Panc1 (cell line): ENCODE results near the gene MORF4L2.

Experiments used
- POLR2AphosphoS5 ChIP-seq: IDR thresholded peaks from 2 replicates; pipeline ENCODE4 v1.6.1; 2012; ENCODE audit warnings: mild to moderate bottlenecking, low read depth, low read length, moderate library complexity
- SIN3A ChIP-seq: IDR thresholded peaks from 2 replicates; pipeline ENCODE4 v1.6.1; 2012; ENCODE audit warnings: low read depth, mild to moderate bottlenecking, low read length, moderate library complexity, borderline replicate concordance; ENCODE audit not compliant: insufficient read depth
- TCF7L2 ChIP-seq: IDR thresholded peaks from 2 replicates; pipeline ENCODE4 v1.6.1; 2011; ENCODE audit warnings: mild to moderate bottlenecking, low read depth, low read length, inconsistent platforms
- TF ChIP-seq, protein P1 (sequence below): fragments of 450-650 bp; IDR thresholded peaks from 2 replicates; pipeline ENCODE4 v1.5.1; 2017; ENCODE audit warnings: mild to moderate bottlenecking
- TF ChIP-seq, protein P2 (sequence below), 2 experiments: IDR thresholded peaks; 2 replicates each; pipeline ENCODE4 v1.6.1; 2011 to 2012; ENCODE audit warnings: low read depth in 2 of 2, control low read depth in 1 of 2, low read length in 1 of 2, mild to moderate bottlenecking in 1 of 2, moderate library complexity in 1 of 2; ENCODE audit not compliant: insufficient read depth in 1 of 2

DNA sequence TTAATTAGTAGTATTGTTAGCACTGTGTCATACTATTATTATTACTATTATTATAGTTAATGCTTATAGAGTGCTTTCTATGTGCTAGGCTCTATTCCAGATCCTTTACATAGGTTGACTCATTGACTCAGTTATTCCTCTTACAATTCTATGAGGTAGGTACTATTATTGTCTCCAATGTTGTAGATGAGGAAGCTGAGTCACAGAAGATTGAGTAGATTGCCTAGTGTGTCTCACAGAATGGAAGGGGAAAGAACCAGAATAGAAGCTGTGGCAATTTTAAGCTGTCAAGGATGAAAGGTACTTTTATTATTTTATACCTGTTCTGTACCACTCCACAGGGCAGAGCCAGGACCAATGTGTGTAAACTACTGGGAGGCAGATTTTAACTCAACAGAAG is 59.6 kb downstream of the MORF4L2 start:
- TF ChIP-seq, protein P1, sequence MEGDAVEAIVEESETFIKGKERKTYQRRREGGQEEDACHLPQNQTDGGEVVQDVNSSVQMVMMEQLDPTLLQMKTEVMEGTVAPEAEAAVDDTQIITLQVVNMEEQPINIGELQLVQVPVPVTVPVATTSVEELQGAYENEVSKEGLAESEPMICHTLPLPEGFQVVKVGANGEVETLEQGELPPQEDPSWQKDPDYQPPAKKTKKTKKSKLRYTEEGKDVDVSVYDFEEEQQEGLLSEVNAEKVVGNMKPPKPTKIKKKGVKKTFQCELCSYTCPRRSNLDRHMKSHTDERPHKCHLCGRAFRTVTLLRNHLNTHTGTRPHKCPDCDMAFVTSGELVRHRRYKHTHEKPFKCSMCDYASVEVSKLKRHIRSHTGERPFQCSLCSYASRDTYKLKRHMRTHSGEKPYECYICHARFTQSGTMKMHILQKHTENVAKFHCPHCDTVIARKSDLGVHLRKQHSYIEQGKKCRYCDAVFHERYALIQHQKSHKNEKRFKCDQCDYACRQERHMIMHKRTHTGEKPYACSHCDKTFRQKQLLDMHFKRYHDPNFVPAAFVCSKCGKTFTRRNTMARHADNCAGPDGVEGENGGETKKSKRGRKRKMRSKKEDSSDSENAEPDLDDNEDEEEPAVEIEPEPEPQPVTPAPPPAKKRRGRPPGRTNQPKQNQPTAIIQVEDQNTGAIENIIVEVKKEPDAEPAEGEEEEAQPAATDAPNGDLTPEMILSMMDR, result no peak
- TF ChIP-seq, protein P2, sequence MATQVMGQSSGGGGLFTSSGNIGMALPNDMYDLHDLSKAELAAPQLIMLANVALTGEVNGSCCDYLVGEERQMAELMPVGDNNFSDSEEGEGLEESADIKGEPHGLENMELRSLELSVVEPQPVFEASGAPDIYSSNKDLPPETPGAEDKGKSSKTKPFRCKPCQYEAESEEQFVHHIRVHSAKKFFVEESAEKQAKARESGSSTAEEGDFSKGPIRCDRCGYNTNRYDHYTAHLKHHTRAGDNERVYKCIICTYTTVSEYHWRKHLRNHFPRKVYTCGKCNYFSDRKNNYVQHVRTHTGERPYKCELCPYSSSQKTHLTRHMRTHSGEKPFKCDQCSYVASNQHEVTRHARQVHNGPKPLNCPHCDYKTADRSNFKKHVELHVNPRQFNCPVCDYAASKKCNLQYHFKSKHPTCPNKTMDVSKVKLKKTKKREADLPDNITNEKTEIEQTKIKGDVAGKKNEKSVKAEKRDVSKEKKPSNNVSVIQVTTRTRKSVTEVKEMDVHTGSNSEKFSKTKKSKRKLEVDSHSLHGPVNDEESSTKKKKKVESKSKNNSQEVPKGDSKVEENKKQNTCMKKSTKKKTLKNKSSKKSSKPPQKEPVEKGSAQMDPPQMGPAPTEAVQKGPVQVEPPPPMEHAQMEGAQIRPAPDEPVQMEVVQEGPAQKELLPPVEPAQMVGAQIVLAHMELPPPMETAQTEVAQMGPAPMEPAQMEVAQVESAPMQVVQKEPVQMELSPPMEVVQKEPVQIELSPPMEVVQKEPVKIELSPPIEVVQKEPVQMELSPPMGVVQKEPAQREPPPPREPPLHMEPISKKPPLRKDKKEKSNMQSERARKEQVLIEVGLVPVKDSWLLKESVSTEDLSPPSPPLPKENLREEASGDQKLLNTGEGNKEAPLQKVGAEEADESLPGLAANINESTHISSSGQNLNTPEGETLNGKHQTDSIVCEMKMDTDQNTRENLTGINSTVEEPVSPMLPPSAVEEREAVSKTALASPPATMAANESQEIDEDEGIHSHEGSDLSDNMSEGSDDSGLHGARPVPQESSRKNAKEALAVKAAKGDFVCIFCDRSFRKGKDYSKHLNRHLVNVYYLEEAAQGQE (IDR thresholded peaks at IDR 0.05; ENCODE audit: insufficient read depth in 1 of 2, low read depth in 2 of 2, low read length in 1 of 2), result no peak
- no peak for TF ChIP-seq POLR2AphosphoS5
- TF ChIP-seq SIN3A, result no peak
- TF ChIP-seq TCF7L2, result no peak
